Measurements from ENCODE around the gene FAM180B. TPM values are rescaled to one million over a fixed set of nuclear protein-coding genes. Genes with fewer than 3 reads are reported as not detected.

FAM180B gene
- total and polyA plus RNA-seq, 10 of the 15 experiments (the other 5 are each of a cell fraction or from before 2014, with no cell fraction given), result 0.04 to 0.34 TPM; not detected in 8

- in situ Hi-C loops (cut with MboI) (no loop called here), intact Hi-C loops (cut with micrococcal nuclease; ENCODE audit: unreplicated experiment) (loop anchor here (5.0 kb wide), 1 partner anchor 35 kb away; no protein-coding TSS in a partner anchor)
- H3K36me3 ChIP-seq (ENCODE audit: control insufficient read depth in 2 of 2, insufficient read depth in 2 of 2, low read length in 1 of 2), result no peaks in the 10 kb centered on the region
- ATAC-seq (peak; percentile 95), FAIRE-seq (peak; percentile 66), DNase-seq (ENCODE audit: low read depth, low spot score) (peak; percentile 50)
- no peaks in the 10 kb centered on the region for H3K27me3 ChIP-seq (replicated peaks in 1 of 2; ENCODE audit: control insufficient read depth in 2 of 2, insufficient read depth in 2 of 2, low read length in 1 of 2)
- peak within 1 kb of the TSS; percentile 46 for H3K27ac ChIP-seq (ENCODE audit: control insufficient read depth, insufficient read depth)
- 1% methylated on average over 45 of the region's 89 CpGs for WGBS (ENCODE audit: insufficient coverage, insufficient replicate concordance, low lambda C conversion rate, missing lambda C conversion rate)
- ChIA-PET POLR2A (interaction anchor here (0.6 to 3.9 kb wide), 10 partner anchors 12 to 95 kb away, joined by 3 to 16 read pairs (median 6); partner anchors contain the start of genes KBTBD4, NDUFS3 and PTPMT1), CTCF (interaction anchor here (0.6 to 3.2 kb wide), 19 partner anchors 9 to 301 kb away, joined by 3 to 22 read pairs (median 4); no protein-coding TSS in a partner anchor), SMC1A (ENCODE audit: uncharacterized antibody, unreplicated experiment) (interaction anchor here (0.7 to 3.6 kb wide), 11 partner anchors 11 to 215 kb away, joined by 3 to 40 read pairs (median 5); partner anchors contain the start of genes KBTBD4 and NDUFS3), RAD21 (ENCODE audit: unreplicated experiment) (interaction anchor here (0.5 to 3.5 kb wide), 8 partner anchors 13 to 54 kb away, joined by 3 to 14 read pairs (median 4); partner anchors contain the start of gene PTPMT1)
- no peaks in the 10 kb centered on the region for H4K20me1 ChIP-seq (ENCODE audit: control insufficient read depth, insufficient read depth)
- peak within 1 kb of the TSS; percentile 90 for H2AFZ ChIP-seq (ENCODE audit: control insufficient read depth, low read depth, low read length)
- H3K4me1 ChIP-seq (ENCODE audit: control insufficient read depth, insufficient read depth, low read length), result peaks cover 10% of the 10 kb centered on the region; the same call in 1 of the 2 replicates
- BruUV-seq (replicated peaks), result no TSS peak
- H3K9me3 ChIP-seq (replicated peaks; ENCODE audit: control insufficient read depth, insufficient read depth, low read length), result no peaks in the 10 kb centered on the region
- H3K4me3 ChIP-seq, result peak within 1 kb of the TSS; percentile 83
- H3K79me2 ChIP-seq (ENCODE audit: control insufficient read depth, insufficient read depth, low read length), result peaks cover 53% of the 10 kb centered on the region
- H3K4me2 ChIP-seq (ENCODE audit: control insufficient read depth, insufficient read depth), result peak within 1 kb of the TSS; percentile 85
- H3K9ac ChIP-seq (ENCODE audit: control insufficient read depth, insufficient read depth, low read length), result peak within 1 kb of the TSS; percentile 79
- TF ChIP-seq CHD2 (IDR thresholded peaks at IDR 0.05; ENCODE audit: borderline replicate concordance, low read depth, low read length), result no peak; the same call in 1 of the 2 replicates
- TF ChIP-seq, protein P1, sequence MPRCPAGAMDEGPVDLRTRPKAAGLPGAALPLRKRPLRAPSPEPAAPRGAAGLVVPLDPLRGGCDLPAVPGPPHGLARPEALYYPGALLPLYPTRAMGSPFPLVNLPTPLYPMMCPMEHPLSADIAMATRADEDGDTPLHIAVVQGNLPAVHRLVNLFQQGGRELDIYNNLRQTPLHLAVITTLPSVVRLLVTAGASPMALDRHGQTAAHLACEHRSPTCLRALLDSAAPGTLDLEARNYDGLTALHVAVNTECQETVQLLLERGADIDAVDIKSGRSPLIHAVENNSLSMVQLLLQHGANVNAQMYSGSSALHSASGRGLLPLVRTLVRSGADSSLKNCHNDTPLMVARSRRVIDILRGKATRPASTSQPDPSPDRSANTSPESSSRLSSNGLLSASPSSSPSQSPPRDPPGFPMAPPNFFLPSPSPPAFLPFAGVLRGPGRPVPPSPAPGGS (IDR thresholded peaks at IDR 0.05; ENCODE audit: borderline replicate concordance, insufficient read depth, low read depth, low read length, poor library complexity, severe bottlenecking), result peak; percentile 14
- TF ChIP-seq SPI1 (IDR thresholded peaks at IDR 0.05; ENCODE audit: borderline replicate concordance, insufficient read depth, low read depth, low read length), result no peak; the same call in 1 of the 2 replicates
- TF ChIP-seq NR2C2 (IDR thresholded peaks at IDR 0.05; ENCODE audit: borderline replicate concordance, control insufficient read depth, insufficient read length, low read depth), result no peak
- no peak for TF ChIP-seq ZBTB33 (IDR thresholded peaks at IDR 0.05)
- no peak for TF ChIP-seq MTA2 (IDR thresholded peaks at IDR 0.05; ENCODE audit: low read depth)
- no peak for TF ChIP-seq IRF5 (IDR thresholded peaks at IDR 0.05; ENCODE audit: borderline replicate concordance)
- TF ChIP-seq ZZZ3 (IDR thresholded peaks at IDR 0.05; ENCODE audit: control insufficient read depth, insufficient read length, low read depth), result no peak
- TF ChIP-seq, protein P2, sequence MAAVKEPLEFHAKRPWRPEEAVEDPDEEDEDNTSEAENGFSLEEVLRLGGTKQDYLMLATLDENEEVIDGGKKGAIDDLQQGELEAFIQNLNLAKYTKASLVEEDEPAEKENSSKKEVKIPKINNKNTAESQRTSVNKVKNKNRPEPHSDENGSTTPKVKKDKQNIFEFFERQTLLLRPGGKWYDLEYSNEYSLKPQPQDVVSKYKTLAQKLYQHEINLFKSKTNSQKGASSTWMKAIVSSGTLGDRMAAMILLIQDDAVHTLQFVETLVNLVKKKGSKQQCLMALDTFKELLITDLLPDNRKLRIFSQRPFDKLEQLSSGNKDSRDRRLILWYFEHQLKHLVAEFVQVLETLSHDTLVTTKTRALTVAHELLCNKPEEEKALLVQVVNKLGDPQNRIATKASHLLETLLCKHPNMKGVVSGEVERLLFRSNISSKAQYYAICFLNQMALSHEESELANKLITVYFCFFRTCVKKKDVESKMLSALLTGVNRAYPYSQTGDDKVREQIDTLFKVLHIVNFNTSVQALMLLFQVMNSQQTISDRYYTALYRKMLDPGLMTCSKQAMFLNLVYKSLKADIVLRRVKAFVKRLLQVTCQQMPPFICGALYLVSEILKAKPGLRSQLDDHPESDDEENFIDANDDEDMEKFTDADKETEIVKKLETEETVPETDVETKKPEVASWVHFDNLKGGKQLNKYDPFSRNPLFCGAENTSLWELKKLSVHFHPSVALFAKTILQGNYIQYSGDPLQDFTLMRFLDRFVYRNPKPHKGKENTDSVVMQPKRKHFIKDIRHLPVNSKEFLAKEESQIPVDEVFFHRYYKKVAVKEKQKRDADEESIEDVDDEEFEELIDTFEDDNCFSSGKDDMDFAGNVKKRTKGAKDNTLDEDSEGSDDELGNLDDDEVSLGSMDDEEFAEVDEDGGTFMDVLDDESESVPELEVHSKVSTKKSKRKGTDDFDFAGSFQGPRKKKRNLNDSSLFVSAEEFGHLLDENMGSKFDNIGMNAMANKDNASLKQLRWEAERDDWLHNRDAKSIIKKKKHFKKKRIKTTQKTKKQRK (IDR thresholded peaks at IDR 0.05; ENCODE audit: low read depth, low read length), result no peak
- TF ChIP-seq SMAD5 (IDR thresholded peaks at IDR 0.05; ENCODE audit: low read depth), result peak; percentile 59; the same call in 1 of the 2 replicates
- no peak for TF ChIP-seq TBL1XR1 (IDR thresholded peaks at IDR 0.05; ENCODE audit: low read depth, low read length)
- TF ChIP-seq BRCA1 (IDR thresholded peaks at IDR 0.05; ENCODE audit: low read depth, low read length), result no peak
- no peak; the same call in 1 of the 2 replicates for TF ChIP-seq NRF1 (conservative IDR thresholded peaks at IDR 0.05; ENCODE audit: low read depth, low read length)
Measured at GRCh38 chr11:47552566-47553405, 33.7 kb upstream of the FAM180B start, which contains the start of gene CELF1. CELF1 (minus strand) TSS chr11:47553132; CDS start chr11:47499523, 53,609 bp downstream.

Data from GM12878 (cell line).